ENCODE measurements around the gene ITPR2.

GRCh38 chr12:26469421-26470180, 363.4 kb downstream of the ITPR2 start:
- TF ChIP-seq CTCF (IDR thresholded peaks at IDR 0.05) (no peak), POLR2A (IDR thresholded peaks at IDR 0.05) (no peak)

All from tibial nerve (tissue), 3 donors.